ENCODE data around the gene KCTD4. TPM values are rescaled to one million over a fixed set of nuclear protein-coding genes. Genes with fewer than 3 reads are reported as not detected.

Gene KCTD4
- total and polyA plus RNA-seq, 10 of the 15 experiments (the other 5 are each of a cell fraction or from before 2014, with no cell fraction given) = 0.09 TPM; not detected in 9

- no peak for FAIRE-seq
- CTCF ChIA-PET = interaction anchor here (1.1 to 2.4 kb wide), 3 partner anchors 12 to 14 kb away, joined by 3 to 5 read pairs (median 3); no protein-coding TSS in a partner anchor
Observed at GRCh38 chr13:45162194-45162593, 38.7 kb downstream of the KCTD4 start.

GRCh38 chr13:45156565-45157361 is 44.1 kb downstream of the KCTD4 start:
- Histone ChIP-seq H3K27me3 (replicated peaks in 1 of 2; ENCODE audit: control insufficient read depth in 2 of 2, insufficient read depth in 2 of 2, low read length in 1 of 2) (no peaks in the 10 kb centered on the region), H3K36me3 (ENCODE audit: control insufficient read depth in 2 of 2, insufficient read depth in 2 of 2, low read length in 1 of 2) (peaks cover 0 to 15% of the 10 kb centered on the region in 2 experiments; a peak in 3 of 4 replicates), H3K9me3 (replicated peaks; ENCODE audit: control insufficient read depth, insufficient read depth, low read length) (peaks cover 4% of the 10 kb centered on the region; the same call in 2 of the 3 replicates), H4K20me1 (ENCODE audit: control insufficient read depth, insufficient read depth) (no peaks in the 10 kb centered on the region), H3K27ac (ENCODE audit: control insufficient read depth, insufficient read depth) (no peak overlapping the region), H3K4me3 (no peak overlapping the region), H3K4me1 (ENCODE audit: control insufficient read depth, insufficient read depth, low read length) (no peaks in the 10 kb centered on the region), H2AFZ (ENCODE audit: control insufficient read depth, low read depth, low read length) (no peak overlapping the region), H3K79me2 (ENCODE audit: control insufficient read depth, insufficient read depth, low read length) (no peaks in the 10 kb centered on the region), H3K4me2 (ENCODE audit: control insufficient read depth, insufficient read depth) (no peak overlapping the region), H3K9ac (ENCODE audit: control insufficient read depth, insufficient read depth, low read length) (no peak overlapping the region)
- ChIA-PET RAD21 (ENCODE audit: unreplicated experiment) (no interaction called here), POLR2A (no interaction called here), CTCF (interaction anchor here (1.4 kb wide), 2 partner anchors 10 to 77 kb away, joined by 3 to 4 read pairs; no protein-coding TSS in a partner anchor), SMC1A (ENCODE audit: uncharacterized antibody, unreplicated experiment) (no interaction called here)
- no peak for DNase-seq (ENCODE audit: low read depth, low spot score)
- no peak for FAIRE-seq
- intact Hi-C loops (cut with micrococcal nuclease; ENCODE audit: unreplicated experiment) (no loop called here), in situ Hi-C loops (cut with MboI) (no loop called here)
- TSS peak; percentile 15 for BruUV-seq (replicated peaks)
- WGBS (ENCODE audit: insufficient coverage, insufficient replicate concordance, low lambda C conversion rate, missing lambda C conversion rate) = 89% methylated on average over 7 of the region's 7 CpGs
- ATAC-seq = no peak
- TF ChIP-seq SP1 (IDR thresholded peaks at IDR 0.05; ENCODE audit: low read depth, low read length) (no peak), TCF7 (IDR thresholded peaks at IDR 0.05; ENCODE audit: borderline replicate concordance) (no peak), NR2C2 (IDR thresholded peaks at IDR 0.05; ENCODE audit: borderline replicate concordance, control insufficient read depth, insufficient read length, low read depth) (no peak), RAD51 (IDR thresholded peaks at IDR 0.05) (no peak), ZZZ3 (IDR thresholded peaks at IDR 0.05; ENCODE audit: control insufficient read depth, insufficient read length, low read depth) (no peak), RCOR1 (conservative IDR thresholded peaks at IDR 0.05; ENCODE audit: low read depth, low read length) (no peak), CEBPB (IDR thresholded peaks at IDR 0.05; ENCODE audit: borderline replicate concordance in 1 of 2, low read depth in 2 of 2, low read length in 2 of 2) (no peak), GATAD2B (conservative IDR thresholded peaks at IDR 0.05; ENCODE audit: low read depth) (no peak), ZNF274 (IDR thresholded peaks at IDR 0.05; ENCODE audit: insufficient read depth, insufficient read length) (no peak), ZNF207 (IDR thresholded peaks at IDR 0.05; ENCODE audit: borderline replicate concordance) (no peak), CEBPZ (IDR thresholded peaks at IDR 0.05; ENCODE audit: low read depth, low read length) (no peak), SMAD5 (IDR thresholded peaks at IDR 0.05; ENCODE audit: low read depth) (no peak), IKZF1 (conservative IDR thresholded peaks at IDR 0.05) (no peak)

More at GRCh38 chr13:45162194-45162593, 38.7 kb downstream of the KCTD4 start:
- Histone ChIP-seq H3K27me3 (replicated peaks in 1 of 2; ENCODE audit: control insufficient read depth in 2 of 2, insufficient read depth in 2 of 2, low read length in 1 of 2) (no peaks in the 10 kb centered on the region), H3K9ac (ENCODE audit: control insufficient read depth, insufficient read depth, low read length) (no peak overlapping the region), H3K27ac (ENCODE audit: control insufficient read depth, insufficient read depth) (no peak overlapping the region), H4K20me1 (ENCODE audit: control insufficient read depth, insufficient read depth) (no peaks in the 10 kb centered on the region), H3K4me2 (ENCODE audit: control insufficient read depth, insufficient read depth) (no peak overlapping the region), H3K36me3 (ENCODE audit: control insufficient read depth in 2 of 2, insufficient read depth in 2 of 2, low read length in 1 of 2) (peaks cover 0 to 13% of the 10 kb centered on the region in 2 experiments; a peak in 3 of 4 replicates), H3K4me3 (no peak overlapping the region), H3K4me1 (ENCODE audit: control insufficient read depth, insufficient read depth, low read length) (no peaks in the 10 kb centered on the region), H3K79me2 (ENCODE audit: control insufficient read depth, insufficient read depth, low read length) (no peaks in the 10 kb centered on the region), H3K9me3 (replicated peaks; ENCODE audit: control insufficient read depth, insufficient read depth, low read length) (peaks cover 3% of the 10 kb centered on the region; the same call in 2 of the 3 replicates), H2AFZ (ENCODE audit: control insufficient read depth, low read depth, low read length) (no peak overlapping the region)
- no TSS peak for BruUV-seq (replicated peaks)
- intact Hi-C loops (cut with micrococcal nuclease; ENCODE audit: unreplicated experiment) (no loop called here), in situ Hi-C loops (cut with MboI) (no loop called here)
- POLR2A ChIA-PET = interaction anchor here (1.4 kb wide), 1 partner anchor 17 kb away, joined by 4 read pairs; no protein-coding TSS in a partner anchor
- WGBS (ENCODE audit: insufficient coverage, insufficient replicate concordance, low lambda C conversion rate, missing lambda C conversion rate) = 100% methylated on average over 1 of the region's 1 CpG
- RAD21 ChIA-PET (ENCODE audit: unreplicated experiment) = no interaction called here
- TF ChIP-seq IKZF2 (IDR thresholded peaks at IDR 0.05) (no peak), ZNF207 (IDR thresholded peaks at IDR 0.05; ENCODE audit: borderline replicate concordance) (no peak), RUNX3 (IDR thresholded peaks at IDR 0.05; ENCODE audit: low read length) (no peak)
- no peak for DNase-seq (ENCODE audit: low read depth, low spot score)
- SMC1A ChIA-PET (ENCODE audit: uncharacterized antibody, unreplicated experiment) = interaction anchor here (0.5 to 1.7 kb wide), 5 partner anchors 10 to 45 kb away, joined by 3 to 5 read pairs (median 4); no protein-coding TSS in a partner anchor
- no peak for ATAC-seq

All from GM12878 (cell line).